MM.1S (cell line): Measurements from ENCODE around the gene CLPTM1L.
"Not testable (repeated sequence)": the region's sequence is repeated elsewhere in the genome, so short reads cannot be mapped to it uniquely, and the experiment has no call there.

Experiments used
- CTCF ChIP-seq: fragments of 300-600 bp; sonication (generic); IDR thresholded peaks from 2 replicates; pipeline ENCODE4 v1.5.1; 2016; ENCODE audit warnings: antibody characterized with exemption, low read length, mixed read lengths
- EZH2phosphoT487 ChIP-seq: fragments of 300-600 bp; sonication (generic); IDR thresholded peaks from 2 replicates; pipeline ENCODE4 v1.6.1; 2018; ENCODE audit warnings: antibody characterized with exemption, low read length

GRCh38 chr5:1333286-1333685 lies 11.6 kb downstream of the CLPTM1L start:
- TF ChIP-seq CTCF, EZH2phosphoT487: not testable (repeated sequence)
